ENCODE results near the gene IGIP.

The IGIP gene

GRCh38 chr5:140128376-140128775 is 2.6 kb downstream of the IGIP start:
- H3K4me3 ChIP-seq (ENCODE audit: low read depth, low read length): peak overlapping the region; percentile 19; the same call in 1 of the 2 replicates
- TF ChIP-seq CTCF (IDR thresholded peaks at IDR 0.05; ENCODE audit: control insufficient read depth, extremely low read depth, insufficient read depth): no peak
- no peak for DNase-seq (ENCODE audit: low read depth)

- no peak overlapping the region for H3K4me3 ChIP-seq (ENCODE audit: low read depth, low read length)
- no peak for DNase-seq (ENCODE audit: low read depth)
- TF ChIP-seq CTCF (IDR thresholded peaks at IDR 0.05; ENCODE audit: control insufficient read depth, extremely low read depth, insufficient read depth): no peak
These were observed 5.4 kb downstream of the IGIP start for GRCh38 chr5:140130949-140131733.

GRCh38 chr5:140131967-140132409 is 6.3 kb downstream of the IGIP start:
- H3K4me3 ChIP-seq (ENCODE audit: low read depth, low read length): no peak overlapping the region
- no peak for DNase-seq (ENCODE audit: low read depth)

GRCh38 chr5:140133514-140134167 is 7.9 kb downstream of the IGIP start:
- DNase-seq (ENCODE audit: low read depth): no peak
- H3K4me3 ChIP-seq (ENCODE audit: low read depth, low read length): no peak overlapping the region
- no peak for TF ChIP-seq CTCF (IDR thresholded peaks at IDR 0.05; ENCODE audit: control insufficient read depth, extremely low read depth, insufficient read depth)

More at GRCh38 chr5:140131967-140132409, 6.3 kb downstream of the IGIP start:
- no peak for TF ChIP-seq CTCF (IDR thresholded peaks at IDR 0.05; ENCODE audit: control insufficient read depth, extremely low read depth, insufficient read depth)

GRCh38 chr5:140134277-140134935 is 8.7 kb downstream of the IGIP start:
- no peak for DNase-seq (ENCODE audit: low read depth)
- H3K4me3 ChIP-seq (ENCODE audit: low read depth, low read length): no peak overlapping the region
- no peak for TF ChIP-seq CTCF (IDR thresholded peaks at IDR 0.05; ENCODE audit: control insufficient read depth, extremely low read depth, insufficient read depth)

GRCh38 chr5:140135127-140135526 is 9.4 kb downstream of the IGIP start:
- DNase-seq (ENCODE audit: low read depth): no peak
- H3K4me3 ChIP-seq (ENCODE audit: low read depth, low read length): no peak overlapping the region
- TF ChIP-seq CTCF (IDR thresholded peaks at IDR 0.05; ENCODE audit: control insufficient read depth, extremely low read depth, insufficient read depth): no peak
